Right forelimb (tissue), 1 donor: ENCODE results near the gene CLEC3A.
"Not testable (repeated sequence)": the region's sequence is repeated elsewhere in the genome, so short reads cannot be mapped to it uniquely, and the experiment has no call there.

Experiments
- DNase-seq: peaks from one replicate; pipeline ENCODE4 v3.0.0-alpha.2; 2018

CLEC3A gene

GRCh38 chr16:78034530-78034929 lies 12.2 kb downstream of the CLEC3A start:
- DNase-seq, result no peak

DNA sequence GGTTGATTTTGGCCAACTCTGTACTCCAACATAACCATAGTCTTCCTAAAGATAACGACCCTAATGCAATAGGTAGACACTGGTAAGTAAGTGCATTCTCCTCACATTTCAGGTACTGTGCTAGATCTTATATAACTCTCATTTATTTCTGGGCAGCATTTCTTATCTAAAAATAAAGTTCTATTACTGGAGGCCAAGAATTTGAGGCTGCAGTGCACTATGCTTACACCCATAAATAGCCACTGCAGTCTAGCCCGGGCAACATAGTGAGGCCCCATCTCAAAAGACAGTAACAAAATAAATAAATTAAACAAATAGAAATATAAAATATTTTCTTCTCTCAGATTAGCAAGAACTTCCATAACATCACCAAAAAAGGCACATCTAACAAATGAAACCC lies 12.7 kb downstream of the CLEC3A start:
- no peak for DNase-seq

GRCh38 chr16:78040396-78040795 lies 18.0 kb downstream of the CLEC3A start:
- no peak for DNase-seq

DNA sequence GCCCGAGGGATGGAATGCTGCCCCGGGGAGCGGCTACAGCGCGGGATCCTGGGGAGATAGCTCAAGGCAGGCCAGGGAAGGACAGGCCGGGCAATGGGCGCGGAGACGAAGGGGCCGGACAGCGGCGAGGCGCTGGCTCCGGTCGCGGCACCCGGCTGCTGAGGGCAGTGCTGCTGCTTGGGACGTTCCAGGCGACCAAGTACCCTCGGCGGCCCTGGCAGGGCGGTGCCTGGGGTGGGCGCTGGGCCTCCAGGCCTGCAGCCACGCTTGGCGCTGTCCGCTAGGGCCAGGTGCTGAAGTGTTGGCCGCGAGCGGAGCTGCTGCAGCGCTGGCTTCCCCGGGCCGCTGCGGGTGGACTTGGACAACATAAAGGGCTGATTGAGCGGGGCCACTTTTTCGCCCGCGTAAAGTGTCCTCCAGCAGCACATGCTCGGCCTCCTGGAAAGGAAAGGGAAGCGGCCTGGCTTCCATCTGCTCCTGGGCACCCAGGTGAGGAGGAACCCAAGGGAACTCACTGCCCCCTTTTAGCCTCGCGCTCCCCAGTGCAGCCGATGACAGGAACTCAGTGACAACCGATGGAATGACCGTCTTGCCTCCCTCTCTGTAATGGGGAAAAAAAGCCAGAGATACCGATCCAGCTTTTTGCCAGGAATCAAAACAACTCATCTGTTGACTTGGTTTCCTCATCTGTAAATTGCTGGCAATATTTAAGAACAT lies 23.7 kb downstream of the CLEC3A start:
- DNase-seq, result peak; percentile 93

GRCh38 chr16:78048319-78048718 lies 26.0 kb downstream of the CLEC3A start:
- DNase-seq, result no peak

GRCh38 chr16:78050734-78051400 lies 28.5 kb downstream of the CLEC3A start:
- DNase-seq, result no peak

DNA sequence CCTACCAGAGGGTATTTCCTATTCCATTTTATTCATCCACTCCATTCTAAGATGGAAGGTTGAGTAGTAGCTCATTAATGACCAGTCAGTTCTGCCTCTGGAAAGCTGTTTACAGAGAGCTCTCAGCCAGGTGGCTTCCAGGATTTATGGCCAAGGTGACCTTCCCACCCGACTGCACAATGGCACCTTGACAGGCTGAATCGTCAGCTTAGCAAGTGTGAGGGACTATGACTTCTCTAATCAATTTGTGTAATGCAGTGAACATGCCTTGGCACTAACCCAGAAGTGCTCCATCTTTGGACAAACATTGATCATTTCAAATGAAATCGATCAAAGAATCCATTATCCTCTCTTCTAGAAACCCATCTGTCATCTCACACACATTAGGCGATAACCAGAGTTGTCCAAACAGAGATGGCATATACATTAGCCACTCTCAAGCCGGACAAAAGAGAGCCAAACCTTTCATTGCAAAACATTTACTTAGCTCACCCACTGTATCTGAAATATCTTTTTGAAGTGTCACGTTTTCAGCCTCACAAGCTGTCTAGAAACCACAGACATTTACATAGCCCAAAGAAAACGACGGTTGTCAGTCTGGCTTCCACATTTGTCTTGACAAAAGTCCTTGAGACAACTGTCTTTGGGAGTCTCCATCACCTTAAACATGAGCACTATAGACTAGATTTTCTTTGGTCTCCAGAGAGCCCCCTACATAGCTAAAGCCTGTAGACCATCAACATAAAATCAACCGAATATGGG lies 35.6 kb downstream of the CLEC3A start:
- DNase-seq, result no peak

DNA sequence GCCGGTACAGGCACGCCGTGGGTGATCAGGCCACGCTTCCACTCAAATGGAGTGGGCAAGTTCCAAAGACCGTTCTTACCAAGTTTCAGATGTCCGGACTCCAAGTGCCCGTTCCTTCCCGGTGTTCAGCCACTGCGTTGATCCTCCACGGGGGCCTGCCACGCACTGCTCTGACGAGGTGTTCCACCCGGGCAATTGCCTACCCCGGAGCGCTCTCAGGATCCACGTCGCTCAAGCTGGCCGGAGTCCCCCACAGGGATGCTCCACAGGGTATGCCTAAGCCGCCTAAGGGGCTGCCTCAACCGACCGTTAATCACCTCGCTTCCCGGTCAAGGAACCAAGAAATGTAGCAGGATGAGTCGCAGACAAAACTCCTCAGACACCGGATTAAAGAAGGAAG lies 37.5 kb downstream of the CLEC3A start:
- DNase-seq, result not testable (repeated sequence)

DNA sequence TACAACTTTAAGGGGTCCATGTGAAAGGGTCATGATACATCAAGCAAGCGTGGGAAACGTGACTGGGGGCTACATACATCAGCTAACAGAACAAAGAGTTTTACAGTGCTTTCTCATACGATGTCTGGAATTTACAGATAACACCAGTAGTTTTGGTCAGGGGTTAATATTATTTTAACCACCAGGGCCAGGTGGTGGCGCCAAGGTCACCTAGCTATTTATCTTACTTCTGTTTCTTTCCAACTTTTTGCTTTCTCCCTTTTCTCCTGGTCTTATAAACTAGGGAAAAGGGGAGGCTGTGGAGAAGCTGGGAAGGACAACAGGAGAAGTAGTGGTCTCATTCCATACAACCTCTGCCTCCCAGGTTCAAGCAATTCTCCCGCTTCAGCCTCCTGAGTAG lies 37.9 kb downstream of the CLEC3A start:
- no peak for DNase-seq

DNA sequence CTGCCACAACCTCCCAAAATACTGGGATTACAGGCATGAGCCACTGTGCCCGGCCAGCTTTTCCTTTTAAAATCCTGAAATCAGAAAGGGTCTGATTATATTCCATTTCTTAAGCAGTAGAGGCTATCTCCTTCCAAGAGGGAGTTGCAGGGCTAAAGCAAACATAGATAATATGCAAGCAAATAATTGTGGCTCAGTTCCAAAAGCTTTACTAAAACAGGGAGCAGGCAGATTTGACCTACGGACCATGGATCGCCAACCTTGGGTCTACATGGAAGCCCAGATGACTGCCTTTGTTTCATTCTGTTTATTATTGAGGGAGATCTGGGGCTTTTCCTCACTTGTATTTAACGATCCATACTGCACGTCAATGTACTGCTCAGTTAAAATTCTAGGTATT lies 38.5 kb downstream of the CLEC3A start:
- DNase-seq, result no peak

DNA sequence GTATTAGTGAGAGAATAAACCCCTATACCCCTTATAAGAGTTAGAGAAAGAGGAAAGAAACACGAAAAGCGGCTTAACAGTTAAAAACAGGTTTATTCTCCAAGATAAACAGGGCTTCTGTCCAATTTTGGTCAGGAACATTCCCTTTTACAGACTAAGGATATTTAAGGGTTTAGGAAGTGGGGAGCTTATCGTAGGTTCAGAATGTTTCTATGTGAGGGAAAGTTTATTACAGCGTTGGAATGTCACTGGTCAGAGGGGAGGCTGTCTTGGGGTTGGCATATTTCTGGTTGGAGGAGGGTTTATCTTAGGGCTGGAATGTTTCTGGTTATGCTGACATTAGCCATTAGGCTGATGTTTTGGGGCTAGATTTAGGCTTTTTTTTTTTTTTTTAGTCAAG lies 43.0 kb downstream of the CLEC3A start:
- no peak for DNase-seq

DNA sequence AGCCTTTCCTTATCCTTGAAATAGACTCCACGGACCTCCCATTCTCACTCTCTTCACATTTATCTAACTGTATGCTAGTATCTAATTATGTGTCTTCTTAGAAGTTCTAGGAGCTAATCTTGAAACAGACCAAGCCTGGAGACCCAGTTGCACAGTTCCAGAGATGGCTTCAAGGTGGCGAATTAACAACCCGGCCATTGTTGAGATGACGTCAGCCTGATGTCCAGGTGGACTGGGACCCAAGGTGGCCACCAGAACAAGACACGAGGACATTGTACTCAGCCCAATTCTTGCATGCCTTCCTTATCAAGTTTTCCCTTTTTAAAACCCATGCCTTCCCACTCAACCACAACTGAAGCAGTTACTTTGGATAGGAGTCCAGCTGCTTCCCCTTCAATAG lies 47.6 kb downstream of the CLEC3A start:
- no peak for DNase-seq

DNA sequence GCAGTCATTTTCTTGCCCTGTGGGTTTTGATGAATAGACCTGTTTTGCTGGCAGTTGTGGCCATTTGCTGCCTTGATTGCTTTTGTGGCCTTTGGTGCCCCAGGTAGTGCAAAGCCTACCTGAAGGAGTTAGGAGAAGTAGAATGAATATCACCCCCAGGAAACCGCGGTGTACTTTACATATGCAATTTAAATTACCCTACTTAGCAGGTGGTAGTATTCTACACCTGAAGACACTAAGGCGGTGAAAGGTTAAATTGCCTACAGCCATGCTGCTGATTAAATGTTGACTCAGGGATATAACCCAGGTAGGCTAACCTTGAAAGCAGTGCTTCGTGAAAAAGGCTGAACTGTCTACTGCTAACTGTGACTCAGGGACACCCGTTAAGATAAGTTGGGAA lies 49.9 kb downstream of the CLEC3A start:
- DNase-seq, result no peak

DNA sequence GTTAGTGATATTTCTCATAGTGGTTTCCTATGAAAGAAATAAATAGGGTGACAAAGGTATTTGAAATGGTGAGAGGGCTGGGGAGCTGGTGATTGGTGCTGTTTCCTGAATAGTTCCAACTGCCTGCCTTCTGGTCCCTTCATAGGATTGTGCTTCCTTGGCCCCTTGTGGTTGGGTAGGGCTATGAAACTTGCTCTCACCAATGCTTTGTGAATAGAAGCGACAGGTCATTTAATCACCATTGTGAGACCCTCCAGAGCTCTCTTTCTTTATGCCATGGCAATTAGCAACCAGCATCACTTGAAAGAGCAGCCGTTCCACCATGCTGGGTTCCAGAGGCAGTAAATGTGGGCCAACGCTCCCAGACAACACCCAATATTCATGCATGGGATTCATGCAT lies 53.5 kb downstream of the CLEC3A start:
- no peak for DNase-seq

- DNase-seq, result no peak
These were observed 59.0 kb downstream of the CLEC3A start for GRCh38 chr16:78081341-78081740.
